Kidney capillary endothelial cell (primary cell): ENCODE data around the gene RAD50.

Experiments
- DNase-seq: peaks from one replicate; pipeline ENCODE4 v3.0.0-alpha.2; 2018; ENCODE audit warnings: low spot score

The RAD50 gene

DNA sequence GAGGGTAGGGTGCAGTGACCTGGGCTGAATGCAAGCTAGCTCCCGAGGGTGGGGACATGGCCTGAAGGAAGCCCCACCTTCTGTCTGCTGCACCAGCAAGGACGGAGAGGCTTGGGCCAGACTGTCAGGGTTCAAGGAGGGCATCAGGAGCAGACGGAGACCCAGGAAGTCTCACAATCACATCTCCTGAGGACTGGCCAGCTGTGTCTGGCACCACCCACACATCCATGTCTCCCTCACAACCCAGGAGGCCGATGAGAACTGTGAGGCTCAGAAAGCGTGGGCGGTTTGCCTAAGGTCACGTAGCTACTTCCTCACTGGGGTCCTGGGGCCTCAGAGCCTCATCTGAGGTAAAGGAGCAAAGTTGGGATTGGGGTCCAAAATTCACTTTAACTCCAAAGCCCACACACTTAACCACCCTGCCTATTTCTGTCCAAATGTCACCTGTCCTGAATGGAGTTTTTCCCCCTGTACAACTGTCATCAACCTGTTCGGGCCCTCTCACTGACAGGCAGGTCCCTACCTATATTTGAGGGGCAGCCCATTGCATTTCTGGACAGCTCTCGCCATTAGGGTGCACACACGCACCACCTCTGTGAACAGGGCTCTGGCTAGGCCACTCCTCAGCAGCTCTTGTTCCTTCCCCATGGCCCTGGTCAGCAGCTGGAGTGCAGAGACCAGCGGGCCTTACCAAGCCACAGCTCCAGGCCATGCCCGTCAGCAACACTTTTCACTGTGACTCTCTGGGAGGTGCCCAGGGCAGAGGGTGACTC, 104.6 kb downstream of the RAD50 start:
- no peak for DNase-seq

DNA sequence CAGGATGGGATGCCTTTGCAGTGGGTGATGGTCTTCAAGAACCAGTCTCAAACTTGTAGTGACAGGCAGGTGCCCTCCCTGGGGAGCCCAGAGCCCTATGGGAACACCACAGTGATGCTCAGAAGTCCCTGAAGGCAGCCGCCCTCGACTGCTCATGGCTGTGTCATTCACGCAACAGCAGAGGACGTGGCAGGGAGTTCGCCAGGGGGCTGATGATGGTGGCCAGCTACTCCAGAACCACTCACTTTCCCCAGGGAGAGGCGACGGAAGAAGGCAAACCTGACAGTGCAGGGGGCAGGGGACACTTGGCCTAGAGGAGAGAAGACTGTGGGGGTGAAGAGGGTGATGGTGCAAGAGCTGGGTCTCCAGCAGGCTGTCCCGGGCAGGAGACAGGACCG, 105.2 kb downstream of the RAD50 start:
- DNase-seq = no peak

- DNase-seq = no peak
Measured at GRCh38 chr5:132662925-132663770, 106.4 kb downstream of the RAD50 start.

DNA sequence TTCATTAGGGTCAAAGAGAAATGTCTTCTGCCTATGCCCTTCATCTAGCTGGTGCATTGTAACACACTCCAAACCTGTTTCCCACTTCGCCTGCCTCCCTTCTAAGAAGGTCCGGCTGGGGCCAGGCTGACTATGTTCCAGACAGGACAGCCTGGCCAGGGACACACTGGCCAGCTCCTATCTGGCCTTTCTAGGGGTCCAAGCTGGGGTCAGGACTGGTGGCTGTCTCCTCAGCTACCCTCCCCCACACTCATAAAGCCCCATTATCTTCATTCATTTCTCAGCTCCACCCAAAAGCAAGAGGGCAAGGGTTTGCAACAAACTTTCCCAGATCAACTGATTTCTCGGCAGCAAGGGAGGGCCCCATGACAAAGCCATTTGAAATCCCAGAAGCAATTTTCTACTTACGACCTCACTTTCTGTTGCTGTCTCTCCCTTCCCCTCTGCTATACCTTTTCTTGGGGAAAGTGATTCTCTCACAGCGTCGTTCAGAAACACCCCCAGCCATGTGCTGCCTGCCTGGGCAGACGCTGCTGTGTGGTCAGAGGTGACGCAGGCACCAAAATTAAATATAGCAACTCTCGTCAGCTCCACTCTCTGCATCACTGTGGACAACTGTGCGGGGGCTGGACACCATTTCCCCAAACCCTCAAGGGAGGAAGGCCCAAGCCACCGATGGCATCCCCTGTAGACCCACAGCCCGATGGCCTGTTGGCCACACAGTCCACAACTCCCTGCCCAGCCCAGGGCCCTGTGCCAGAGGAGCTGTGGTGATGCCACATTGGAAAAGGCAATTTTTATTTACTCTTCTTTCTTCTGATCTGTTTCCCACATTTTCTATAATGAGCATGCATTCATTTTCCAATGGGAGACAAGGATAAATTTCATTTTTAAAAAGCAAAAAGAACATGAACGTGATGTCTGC, 107.3 kb downstream of the RAD50 start:
- no peak for DNase-seq

GRCh38 chr5:132664696-132665209, 108.0 kb downstream of the RAD50 start:
- no peak for DNase-seq

GRCh38 chr5:132665574-132666080, 108.8 kb downstream of the RAD50 start:
- no peak for DNase-seq

DNA sequence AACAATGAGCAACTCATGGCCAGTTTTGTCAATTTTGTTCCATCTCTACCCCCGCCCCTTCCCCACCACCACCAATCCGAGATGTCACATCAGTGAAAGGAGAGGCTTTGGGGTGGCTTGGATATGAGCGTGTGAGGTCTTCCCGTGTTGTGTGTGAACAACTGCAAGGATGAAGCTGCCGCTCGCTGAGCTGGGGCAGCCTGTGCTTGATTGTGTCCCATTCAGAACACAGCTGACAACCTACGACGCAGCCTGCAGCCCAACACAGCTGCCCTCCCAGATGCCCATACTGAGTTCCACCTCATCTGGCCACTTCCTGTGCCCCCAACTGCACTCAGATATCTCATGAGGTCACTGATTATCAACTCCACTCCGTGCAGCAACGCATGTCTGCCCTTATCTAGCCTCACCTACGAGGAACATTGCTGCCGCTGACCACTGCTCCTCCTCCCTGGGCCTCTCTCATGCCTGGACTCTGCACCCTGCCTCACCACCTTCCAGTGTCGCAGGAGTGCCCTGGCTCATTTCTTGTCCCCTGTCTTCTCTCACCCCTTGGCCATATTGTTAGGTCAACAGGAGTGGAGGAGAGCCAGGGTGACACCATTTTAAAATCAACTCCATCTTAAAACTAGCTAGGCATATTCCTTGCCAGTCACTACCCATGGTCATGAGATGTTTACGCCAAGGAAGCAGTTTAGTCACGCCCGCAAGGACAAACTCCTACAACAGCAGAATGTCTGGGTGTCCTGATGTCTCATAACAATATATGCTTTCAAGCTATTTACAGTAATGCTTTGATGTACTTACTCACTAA, 109.7 kb downstream of the RAD50 start:
- no peak for DNase-seq

- no peak for DNase-seq
Measured at GRCh38 chr5:132667309-132667708, 110.5 kb downstream of the RAD50 start.

- DNase-seq = no peak
Measured at GRCh38 chr5:132667761-132668705, 111.3 kb downstream of the RAD50 start.

DNA sequence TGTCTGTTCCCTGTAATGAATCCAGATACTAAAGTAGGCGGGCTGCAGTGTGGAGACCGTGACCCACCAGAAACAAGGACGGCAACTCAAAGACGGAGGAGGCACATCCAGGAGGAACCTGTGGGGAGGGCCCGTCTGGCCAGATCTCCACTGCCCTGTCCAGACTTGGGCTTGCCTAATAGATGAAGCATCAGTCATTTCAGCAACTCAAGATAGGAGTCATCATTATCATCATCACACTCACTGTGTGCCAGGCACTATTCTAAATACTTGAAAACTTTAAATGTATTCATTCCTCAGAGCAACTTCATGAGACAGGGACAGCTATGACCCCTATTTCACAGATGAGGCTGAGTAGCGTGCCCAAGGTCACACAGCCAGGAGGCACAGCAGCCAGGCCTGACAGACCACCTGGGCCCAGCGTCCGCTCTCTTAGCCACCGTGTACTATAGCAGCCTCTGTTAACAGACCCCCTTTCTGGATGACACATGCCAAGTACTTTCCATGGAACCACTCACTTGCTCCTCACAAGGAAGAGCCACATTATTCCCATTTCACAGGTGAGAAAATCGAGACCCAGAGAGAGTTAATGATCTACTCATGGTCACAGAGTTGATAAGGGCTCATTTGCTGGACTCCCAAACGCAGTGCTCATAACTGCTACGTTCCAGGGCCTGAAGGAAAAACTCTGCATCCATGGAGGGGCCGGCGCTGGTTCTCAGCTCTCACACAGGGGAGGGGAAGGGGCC, 112.1 kb downstream of the RAD50 start:
- DNase-seq = no peak

DNA sequence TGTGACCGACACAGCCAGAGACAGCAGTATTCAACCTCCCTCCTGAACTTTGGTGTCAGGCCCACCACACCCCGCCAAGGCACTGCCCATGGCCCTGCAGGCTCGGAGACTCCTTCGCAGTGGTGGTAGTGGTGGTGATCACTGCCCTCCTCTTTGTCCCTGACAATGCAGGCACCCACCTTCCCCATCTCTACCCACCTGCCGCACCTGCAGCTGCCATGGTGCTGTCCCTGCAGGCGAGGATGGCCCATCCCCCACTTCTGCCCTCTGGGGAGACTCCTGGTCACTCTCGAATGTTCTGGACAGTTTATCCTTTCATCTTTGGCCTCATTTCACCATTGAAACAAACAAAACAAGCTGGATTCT, 112.7 kb downstream of the RAD50 start:
- DNase-seq = no peak

GRCh38 chr5:132669966-132670882, 113.4 kb downstream of the RAD50 start:
- no peak for DNase-seq

DNA sequence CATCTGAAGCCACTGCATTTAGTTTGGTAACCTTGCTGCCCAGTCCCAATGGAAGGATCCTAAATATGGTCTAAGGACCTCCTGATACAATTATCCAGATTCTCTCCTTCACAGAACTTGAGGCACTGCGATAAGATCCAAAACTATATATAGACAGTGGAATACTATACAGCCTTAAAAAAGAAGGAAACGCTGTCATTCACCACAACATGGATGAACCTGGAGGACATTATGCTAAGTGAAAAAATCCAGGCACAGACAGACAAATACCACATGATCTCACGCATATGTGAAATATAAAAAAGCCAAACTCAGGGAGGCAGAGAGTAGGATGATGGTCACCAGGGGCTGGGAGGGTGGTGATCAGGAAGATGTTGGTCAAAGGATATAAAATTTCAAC, 114.2 kb downstream of the RAD50 start:
- DNase-seq = no peak

DNA sequence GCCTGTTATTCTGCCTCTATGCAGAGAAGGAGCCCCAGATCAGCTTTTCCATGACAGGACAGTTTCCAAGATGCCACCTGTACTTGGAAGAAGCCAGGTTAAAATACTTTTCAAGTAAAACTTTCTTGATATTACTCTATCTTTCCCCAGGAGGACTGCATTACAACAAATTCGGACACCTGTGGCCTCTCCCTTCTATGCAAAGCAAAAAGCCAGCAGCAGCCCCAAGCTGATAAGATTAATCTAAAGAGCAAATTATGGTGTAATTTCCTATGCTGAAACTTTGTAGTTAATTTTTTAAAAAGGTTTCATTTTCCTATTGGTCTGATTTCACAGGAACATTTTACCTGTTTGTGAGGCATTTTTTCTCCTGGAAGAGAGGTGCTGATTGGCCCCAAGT, 116.7 kb downstream of the RAD50 start:
- DNase-seq = no peak

- no peak for DNase-seq
Measured at GRCh38 chr5:132673939-132674630, 117.3 kb downstream of the RAD50 start, which contains the start of gene IL4. Gene IL4, plus strand, starts transcription at chr5:132673989. Its CDS starts 62 bp downstream, at chr5:132674051.

DNA sequence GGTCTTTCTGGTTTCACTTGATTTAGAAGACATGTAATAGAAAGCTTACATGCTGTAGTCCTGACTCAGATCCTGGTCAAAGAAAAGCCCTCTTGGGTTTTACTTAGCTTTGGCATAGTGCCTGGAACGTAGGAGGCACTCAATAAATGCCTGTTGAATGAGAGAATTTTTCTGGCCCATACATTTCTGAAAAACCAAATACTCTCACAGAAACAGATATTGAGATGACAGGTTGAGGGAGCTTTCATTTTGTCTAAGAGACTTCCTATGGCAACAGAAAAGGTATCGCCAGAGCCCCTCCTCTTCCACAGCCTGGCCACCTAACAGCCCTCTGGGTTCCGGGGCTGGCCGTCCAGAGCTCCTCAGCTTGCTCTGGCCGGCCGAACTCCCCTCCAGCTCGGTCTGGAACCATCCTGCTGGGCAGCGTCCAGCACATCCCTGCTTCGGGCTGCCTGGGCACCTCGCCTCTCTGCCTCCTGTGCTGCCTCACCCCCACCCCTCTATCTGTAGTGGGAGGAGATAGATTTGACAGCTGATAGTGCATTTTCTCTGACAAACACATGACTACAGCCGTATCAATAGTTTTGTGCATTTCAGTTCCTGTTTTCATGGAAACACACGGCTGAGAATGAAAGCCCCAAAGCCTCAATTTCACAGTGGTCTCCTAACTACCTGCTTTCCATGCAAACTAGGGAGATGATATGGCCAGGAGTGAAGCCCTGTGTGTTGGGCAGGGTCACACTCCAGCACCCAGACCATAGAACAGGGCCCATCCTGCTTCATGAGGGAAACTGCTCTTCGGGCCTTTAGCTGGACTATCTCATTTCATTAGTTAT, 118.1 kb downstream of the RAD50 start:
- peak; percentile 73 for DNase-seq
